ENCODE measurements around the gene MEGF8.

The MEGF8 gene

DNA sequence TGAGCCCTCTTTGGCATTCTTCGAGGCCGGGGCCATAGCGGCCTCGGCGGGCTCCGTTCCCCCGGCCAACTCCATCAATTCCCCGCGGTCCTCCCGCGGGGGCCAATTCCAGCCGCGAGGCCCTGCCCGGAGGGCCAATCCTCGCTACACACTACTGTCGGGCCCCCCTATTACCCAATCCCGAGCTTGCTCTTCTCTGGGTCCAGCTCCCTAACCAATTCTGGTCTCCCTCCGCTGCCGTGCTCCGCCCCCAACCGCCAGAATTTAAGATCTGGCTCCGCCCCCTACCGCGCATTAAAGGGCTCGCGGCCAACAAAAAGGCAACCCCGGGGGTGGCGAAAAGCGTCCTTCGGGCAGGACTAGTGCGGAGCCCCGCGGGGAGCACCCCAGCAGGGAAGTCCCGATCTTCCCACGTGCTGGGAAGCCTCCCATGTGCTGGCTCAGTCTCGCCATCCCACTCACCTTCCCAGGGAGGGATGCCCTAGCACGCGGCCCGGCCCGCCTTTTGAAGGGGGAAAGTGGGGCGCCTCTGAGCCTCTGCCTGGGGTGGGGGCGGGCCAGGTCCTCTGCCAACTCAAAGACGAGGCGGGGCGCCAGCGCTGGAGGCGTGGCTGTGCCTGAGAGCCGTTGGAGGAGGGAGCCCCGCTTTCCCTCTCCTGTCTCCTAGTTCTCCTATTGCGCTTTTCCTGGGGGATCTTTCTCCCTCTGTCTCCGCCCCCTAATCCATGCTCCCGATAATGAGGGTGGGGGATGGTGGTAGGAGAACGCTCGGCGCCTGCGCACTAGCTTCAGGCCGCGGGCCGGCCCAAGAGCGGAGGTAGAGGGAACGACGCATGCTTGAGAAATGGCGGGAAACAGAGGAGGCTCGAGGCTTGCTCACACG lies 98.3 kb downstream of the MEGF8 start:
- DNase-seq = peak; percentile 71

DNA sequence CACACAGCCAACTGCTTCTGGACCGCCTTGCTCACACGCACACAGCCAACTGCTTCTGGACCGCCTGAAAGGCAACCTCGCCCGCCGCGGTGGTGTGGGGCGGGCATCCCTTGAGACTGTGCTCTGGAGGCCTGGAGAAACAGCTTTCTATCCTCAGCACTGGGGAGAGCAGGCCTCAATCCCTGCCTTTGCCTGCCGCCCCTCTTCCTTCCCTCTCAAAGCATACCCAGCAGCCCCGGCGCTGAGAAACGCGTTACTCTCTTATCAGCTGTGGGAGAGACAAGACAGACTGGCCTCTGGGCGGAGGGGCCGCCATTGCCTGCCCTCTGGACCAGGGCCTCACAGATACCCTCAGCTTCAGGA lies 98.9 kb downstream of the MEGF8 start:
- no peak for DNase-seq

DNA sequence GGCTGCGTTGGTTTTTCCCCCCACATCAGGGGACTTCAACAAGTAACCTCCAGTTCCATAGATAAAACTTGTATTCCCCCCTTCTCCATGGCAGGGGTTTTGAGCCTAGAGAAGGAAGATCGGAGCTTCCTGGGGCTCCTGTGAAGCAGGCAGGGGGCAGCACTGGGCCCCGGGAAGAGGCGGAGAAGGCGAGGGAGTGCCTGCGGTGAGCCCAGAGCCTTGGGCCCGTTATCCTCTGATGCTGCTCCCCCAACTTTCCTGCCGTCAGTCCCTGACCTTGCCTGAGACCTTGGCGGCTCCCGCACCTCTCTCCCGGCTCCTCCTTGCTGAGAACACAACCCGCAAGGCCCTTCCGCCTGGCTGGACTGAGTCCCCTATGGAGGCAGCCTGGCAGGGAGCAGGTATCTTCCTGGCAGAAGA lies 99.3 kb downstream of the MEGF8 start:
- no peak for DNase-seq

DNA sequence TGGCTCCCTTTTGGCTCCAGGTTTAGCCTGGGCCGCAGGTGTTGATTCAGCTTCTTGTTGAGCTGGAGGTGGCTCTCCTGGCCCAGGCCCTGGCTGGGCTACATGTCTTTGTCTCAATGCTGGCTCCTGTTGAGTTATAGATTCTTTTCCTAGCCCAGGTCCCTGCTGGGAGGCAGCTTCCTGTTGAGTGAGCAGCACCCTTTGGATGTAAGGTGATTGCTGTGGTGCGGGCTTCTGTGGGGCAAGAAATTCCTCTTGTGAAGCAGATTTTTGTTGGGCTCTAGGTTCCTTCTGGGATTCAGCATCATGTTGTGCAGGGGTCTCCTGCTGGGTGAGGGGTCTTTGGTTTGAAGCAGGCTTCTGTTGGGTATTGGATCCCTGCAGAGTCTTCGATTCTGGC lies 101.2 kb downstream of the MEGF8 start:
- DNase-seq = no peak

DNA sequence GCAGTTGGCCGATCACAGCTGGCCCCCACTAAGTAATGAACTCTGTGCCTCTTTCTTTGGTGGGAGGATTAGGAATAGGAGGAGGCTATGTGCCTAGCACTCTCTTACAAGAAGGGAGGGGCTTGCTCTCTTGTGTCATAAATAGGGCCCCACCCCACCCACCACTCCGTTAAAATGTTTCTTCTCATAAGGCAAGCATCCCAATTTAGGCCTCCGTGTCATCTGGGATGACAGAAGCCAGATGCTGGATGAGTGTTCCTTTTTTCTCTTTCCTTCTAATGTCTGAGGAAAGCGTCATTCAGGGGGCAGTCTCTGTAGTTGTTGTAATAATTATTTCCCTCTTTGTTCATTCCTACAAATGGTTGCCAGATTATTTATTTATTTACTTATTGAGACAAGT lies 101.9 kb downstream of the MEGF8 start, which contains the start of gene LIPE:
LIPE (minus strand) TSS at position 76 of the 400 bp plus-strand sequence. CDS start 239 bp downstream, outside the sequence.
- DNase-seq = no peak

All from NCI-H1436 treated with DMSO at 0.1 percent for 48 hours (cell line).